Measurements from ENCODE around the gene C16orf92.

C16orf92 gene

GRCh38 chr16:30022887-30023286 is at the start of gene C16orf92:
C16orf92 (plus strand) TSS chr16:30023198; CDS start chr16:30023341, 143 bp downstream.
- no peak for DNase-seq

- peak; percentile 99 for DNase-seq
These were observed 49.4 kb upstream of the C16orf92 start, which contains the start of gene TAOK2 for GRCh38 chr16:29973384-29974246. TAOK2 (plus strand) TSS chr16:29973868; CDS start chr16:29977773, 3,905 bp downstream.

GRCh38 chr16:29974291-29975133 is 48.5 kb upstream of the C16orf92 start:
- DNase-seq, result peak; percentile 15

- no peak for DNase-seq
These were observed 47.9 kb upstream of the C16orf92 start for GRCh38 chr16:29975134-29975538.

- no peak for DNase-seq
These were observed 47.0 kb upstream of the C16orf92 start for GRCh38 chr16:29975811-29976511.

- no peak for DNase-seq
These were observed 45.8 kb upstream of the C16orf92 start for GRCh38 chr16:29977063-29977825.

GRCh38 chr16:29978081-29978480 is 44.9 kb upstream of the C16orf92 start:
- no peak for DNase-seq

GRCh38 chr16:29978564-29979270 is 44.3 kb upstream of the C16orf92 start:
- DNase-seq, result no peak

- DNase-seq, result no peak
These were observed 40.2 kb upstream of the C16orf92 start for GRCh38 chr16:29982560-29983419.

GRCh38 chr16:29983420-29984136 is 39.4 kb upstream of the C16orf92 start:
- no peak for DNase-seq

- no peak for DNase-seq
These were observed 38.7 kb upstream of the C16orf92 start for GRCh38 chr16:29984137-29984763.

- DNase-seq, result no peak
These were observed 38.2 kb upstream of the C16orf92 start for GRCh38 chr16:29984764-29985147.

- DNase-seq, result no peak
These were observed 37.7 kb upstream of the C16orf92 start for GRCh38 chr16:29985271-29985811.

GRCh38 chr16:29986231-29986630 is 36.8 kb upstream of the C16orf92 start:
- no peak for DNase-seq

GRCh38 chr16:29986931-29987330 is 36.1 kb upstream of the C16orf92 start:
- no peak for DNase-seq

GRCh38 chr16:29987371-29988085 is 35.5 kb upstream of the C16orf92 start:
- DNase-seq, result no peak

GRCh38 chr16:29988346-29989075 is 34.5 kb upstream of the C16orf92 start:
- no peak for DNase-seq
